T-cell (primary cell): ENCODE data around the gene UNC5A. TPM values are rescaled to one million over a fixed set of nuclear protein-coding genes. Genes with fewer than 3 reads are reported as not detected.

ENCODE experiments used
- ATAC-seq, 4 experiments: fragments of 200-7000 bp in 3 of 4; fragments of 150-1000 bp in 1 of 4; cut with Tn5 transposase; replicated peaks in 1 of 4; 1 replicate in 3 of 4; 2 replicates in 1 of 4; pipeline ENCODE4 v1.10.0; 2021; ENCODE audit warnings: moderate library complexity in 3 of 4, mild to moderate bottlenecking in 2 of 4, moderate number of reproducible peaks in 1 of 4
- CTCF ChIA-PET, 2 donors: fragments of 300-600 bp; sonication (Branson Sonifier 250); formaldehyde crosslinking; loops; one replicate each; lab custom pipeline; 2022; ENCODE audit warnings: antibody characterized with exemption in 2 of 2; lab: Charles Lee
- POLR2A ChIA-PET, 2 donors: fragments of 300-600 bp; sonication (Branson Sonifier 250); formaldehyde crosslinking; loops; one replicate each; lab custom pipeline; 2022; ENCODE audit warnings: antibody characterized with exemption in 2 of 2; lab: Charles Lee
- DNase-seq, 35 experiments: peaks; one replicate each; pipeline versions ENCODE4 v3.0.0 to v3.0.0-alpha.2; 2013 to 2023
- H3K27ac ChIP-seq: one replicate; pipeline ENCODE4 v1.5.1; 2013; ENCODE audit warnings: low read length
- H3K27me3 ChIP-seq, 2 experiments: replicated peaks in 1 of 2; 1 replicate in 1 of 2; 2 replicates in 1 of 2; pipeline versions ENCODE4 v1.6.1 to v1.7.0; 2013; ENCODE audit warnings: low read length in 1 of 2, mixed read lengths in 1 of 2; ENCODE audit not compliant: control insufficient read depth in 2 of 2, insufficient read depth in 2 of 2; ENCODE audit errors: extremely low read depth in 1 of 2
- H3K36me3 ChIP-seq, 2 donors: 1 replicate in 1 of 2; 2 replicates in 1 of 2; pipeline versions ENCODE4 v1.6.1 to v1.7.0; 2013; ENCODE audit warnings: low read length in 1 of 2; ENCODE audit not compliant: control insufficient read depth in 2 of 2, insufficient read depth in 1 of 2; ENCODE audit errors: extremely low read depth in 1 of 2
- H3K4me1 ChIP-seq, 2 experiments: 1 replicate in 1 of 2; 2 replicates in 1 of 2; pipeline versions ENCODE4 v1.6.1 to v1.7.0; 2013; ENCODE audit warnings: low read length in 2 of 2, mixed read lengths in 1 of 2; ENCODE audit not compliant: insufficient read depth in 2 of 2, control insufficient read depth in 1 of 2; ENCODE audit errors: extremely low read depth in 1 of 2
- H3K4me3 ChIP-seq, 2 donors: 1 replicate in 1 of 2; 2 replicates in 1 of 2; pipeline versions ENCODE4 v1.5.1 to v1.7.0; 2013; ENCODE audit warnings: mild to moderate bottlenecking in 2 of 2, low read length in 1 of 2, moderate library complexity in 1 of 2; ENCODE audit not compliant: control insufficient read depth in 1 of 2; ENCODE audit errors: extremely low read depth in 1 of 2
- H3K9me3 ChIP-seq: 2 replicates; pipeline ENCODE4 v1.7.0; 2013
- H3K27ac Mint-ChIP-seq, 2 donors: one replicate each; pipeline ENCODE4 v1.8.0; 2020 to 2021; ENCODE audit warnings: mild to moderate bottlenecking in 2 of 2, mixed read lengths in 2 of 2
- H3K27me3 Mint-ChIP-seq, 2 donors: one replicate each; pipeline ENCODE4 v1.8.0; 2021 to 2022; ENCODE audit warnings: mixed read lengths in 2 of 2
- H3K36me3 Mint-ChIP-seq: one replicate; pipeline ENCODE4 v1.8.0; 2021; ENCODE audit warnings: mixed read lengths
- H3K4me1 Mint-ChIP-seq, 3 donors: one replicate each; pipeline ENCODE4 v1.8.0; 2020 to 2022; ENCODE audit warnings: mixed read lengths in 3 of 3, mild to moderate bottlenecking in 1 of 3
- H3K4me3 Mint-ChIP-seq, 3 donors: one replicate each; pipeline ENCODE4 v1.8.0; 2020 to 2022; ENCODE audit warnings: mild to moderate bottlenecking in 3 of 3, mixed read lengths in 3 of 3, moderate library complexity in 3 of 3
- H3K9me3 Mint-ChIP-seq, 3 donors: one replicate each; pipeline ENCODE4 v1.8.0; 2020 to 2022; ENCODE audit warnings: mixed read lengths in 3 of 3
- WGBS: methylation state at CpG from one replicate; pipeline ENCODE4 v1.1.5; 2013; ENCODE audit warnings: missing lambda C conversion rate; ENCODE audit not compliant: insufficient coverage; 5-methylcytosine and 5-hydroxymethylcytosine counted together
- total RNA-seq, 35 experiments: library from RNA in 6 of 35; stranded (reverse) in 6 of 35; fragments of 120-200 nt in 1 of 35; gene quantifications; one replicate each; pipeline versions ENCODE4 v1.2.1 to v1.2.4 and lab custom pipeline; 2013 to 2026

UNC5A gene
- total RNA-seq, 5 donors from 2014 or later (not counting 1 experiment from before 2014, with no cell fraction given), result not detected

DNA sequence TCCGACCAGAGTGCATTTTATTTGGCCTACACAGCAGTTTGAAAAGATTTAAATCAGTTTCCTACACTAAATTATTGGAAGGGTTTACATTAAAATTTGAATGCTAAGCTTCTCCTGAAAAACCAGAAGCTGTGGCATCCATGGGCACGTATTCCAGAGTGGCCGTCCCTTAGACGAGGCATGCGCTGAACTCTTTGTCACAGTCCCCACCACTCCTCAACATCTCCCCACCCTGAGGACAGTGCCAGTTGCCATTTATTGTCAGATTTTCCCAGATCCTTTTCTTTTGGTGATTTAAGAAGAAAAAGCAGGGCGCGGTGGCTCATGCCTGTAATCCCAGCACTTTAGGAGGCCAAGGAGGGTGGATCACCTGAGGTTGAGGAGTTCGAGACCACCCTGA, 39.9 kb upstream of the UNC5A start:
- Mint-ChIP-seq H3K4me1 (no peaks in the 10 kb centered on the region), H3K27me3 (peaks cover 13 to 59% of the 10 kb centered on the region in 2 donors), H3K36me3 (no peaks in the 10 kb centered on the region), H3K27ac (no peak overlapping the region), H3K9me3 (peaks cover 6 to 7% (median 6%) of the 10 kb centered on the region in 3 donors), H3K4me3 (no peak overlapping the region)
- no CpG with 5 or more reads among the region's 8 CpGs for WGBS
- ATAC-seq (no peak), DNase-seq (peak in 1 of 35 experiments; percentile 13)
- CTCF ChIA-PET, result no interaction called here
- H3K9me3 ChIP-seq, result no peaks in the 10 kb centered on the region
- no peaks in the 10 kb centered on the region for H3K36me3 ChIP-seq
- no peaks in the 10 kb centered on the region for H3K4me1 ChIP-seq
- POLR2A ChIA-PET, result no interaction called here
- H3K27me3 ChIP-seq, result peaks cover 8 to 48% of the 10 kb centered on the region in 2 experiments
- H3K27ac ChIP-seq, result no peak overlapping the region
- no peak overlapping the region for H3K4me3 ChIP-seq

GRCh38 chr5:176771102-176771845, 39.1 kb upstream of the UNC5A start:
- CTCF ChIA-PET, result no interaction called here
- H3K27me3 ChIP-seq, result peaks cover 8 to 53% of the 10 kb centered on the region in 2 experiments
- 82% methylated on average over 6 of the region's 8 CpGs for WGBS
- H3K4me3 ChIP-seq, result no peak overlapping the region
- Mint-ChIP-seq H3K4me3 (no peak overlapping the region), H3K4me1 (no peaks in the 10 kb centered on the region), H3K27ac (no peak overlapping the region), H3K36me3 (no peaks in the 10 kb centered on the region), H3K9me3 (no peaks in the 10 kb centered on the region), H3K27me3 (peaks cover 12 to 58% of the 10 kb centered on the region in 2 donors)
- ATAC-seq, result no peak
- no peaks in the 10 kb centered on the region for H3K9me3 ChIP-seq
- H3K36me3 ChIP-seq, result no peaks in the 10 kb centered on the region
- H3K27ac ChIP-seq, result no peak overlapping the region
- POLR2A ChIA-PET, result no interaction called here
- peak in 1 of 35 experiments; percentile 8 for DNase-seq
- H3K4me1 ChIP-seq, result no peaks in the 10 kb centered on the region

- Mint-ChIP-seq H3K4me3 (no peak overlapping the region), H3K27me3 (peaks cover 21 to 63% of the 10 kb centered on the region in 2 donors), H3K4me1 (no peaks in the 10 kb centered on the region), H3K36me3 (no peaks in the 10 kb centered on the region), H3K9me3 (no peaks in the 10 kb centered on the region), H3K27ac (no peak overlapping the region)
- Histone ChIP-seq H3K27ac (no peak overlapping the region), H3K4me1 (no peaks in the 10 kb centered on the region), H3K36me3 (no peaks in the 10 kb centered on the region), H3K4me3 (no peak overlapping the region), H3K9me3 (no peaks in the 10 kb centered on the region), H3K27me3 (peaks cover 8 to 55% of the 10 kb centered on the region in 2 experiments)
- ChIA-PET POLR2A (no interaction called here), CTCF (interaction anchor here in 1 of 2 donors (0.6 kb wide), 1 partner anchor 1935 kb away, joined by 3 read pairs; no protein-coding TSS in a partner anchor)
- ATAC-seq (no peak), DNase-seq (peak in 1 of 35 experiments; percentile 1)
- 72% methylated on average over 8 of the region's 13 CpGs for WGBS
Measured at GRCh38 chr5:176772271-176773210, 37.8 kb upstream of the UNC5A start.

DNA sequence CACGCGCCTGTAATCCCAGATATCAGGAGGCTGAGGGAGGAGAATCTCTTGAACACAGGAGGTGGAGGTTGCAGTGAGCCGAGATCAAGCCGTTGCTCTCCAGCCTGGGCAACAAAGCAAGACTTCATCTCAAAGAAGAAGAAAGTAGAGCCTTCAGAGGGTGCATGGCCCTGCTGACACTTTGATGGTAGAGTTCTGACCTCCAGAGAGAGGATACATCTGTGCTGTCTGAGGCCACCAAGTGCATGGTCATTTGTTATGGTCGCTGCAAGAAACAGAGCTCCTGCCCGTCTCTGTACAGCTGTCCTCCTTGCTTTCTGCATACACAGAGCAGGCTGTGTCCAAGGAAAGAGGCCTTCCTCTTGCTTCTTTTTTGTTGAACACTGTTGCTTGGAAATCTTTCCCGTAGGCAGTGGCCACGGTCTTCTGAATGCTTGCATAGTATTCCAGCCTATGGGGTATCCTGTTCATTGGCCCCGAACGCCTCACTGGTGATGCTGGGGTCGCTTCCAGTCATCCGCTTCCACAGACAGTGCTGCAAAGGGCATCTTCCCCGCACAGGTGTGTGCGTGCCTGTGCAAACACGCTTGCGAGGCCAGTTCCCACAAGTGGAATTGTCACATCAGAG, 36.8 kb upstream of the UNC5A start:
- Mint-ChIP-seq H3K9me3 (no peaks in the 10 kb centered on the region), H3K27me3 (peaks cover 23 to 56% of the 10 kb centered on the region in 2 donors), H3K4me1 (no peaks in the 10 kb centered on the region), H3K36me3 (no peaks in the 10 kb centered on the region), H3K4me3 (no peak overlapping the region), H3K27ac (no peak overlapping the region)
- H3K4me1 ChIP-seq, result no peaks in the 10 kb centered on the region
- H3K36me3 ChIP-seq, result no peaks in the 10 kb centered on the region
- 87% methylated on average over 12 of the region's 16 CpGs for WGBS
- H3K4me3 ChIP-seq, result no peak overlapping the region
- ChIA-PET CTCF (interaction anchor here in 1 of 2 donors (0.6 kb wide), 1 partner anchor 127 kb away, joined by 3 read pairs; no protein-coding TSS in a partner anchor), POLR2A (no interaction called here)
- ATAC-seq, result no peak
- peaks cover 6 to 49% of the 10 kb centered on the region in 2 experiments for H3K27me3 ChIP-seq
- no peaks in the 10 kb centered on the region for H3K9me3 ChIP-seq
- peak in 1 of 35 experiments; percentile 13 for DNase-seq
- no peak overlapping the region for H3K27ac ChIP-seq

DNA sequence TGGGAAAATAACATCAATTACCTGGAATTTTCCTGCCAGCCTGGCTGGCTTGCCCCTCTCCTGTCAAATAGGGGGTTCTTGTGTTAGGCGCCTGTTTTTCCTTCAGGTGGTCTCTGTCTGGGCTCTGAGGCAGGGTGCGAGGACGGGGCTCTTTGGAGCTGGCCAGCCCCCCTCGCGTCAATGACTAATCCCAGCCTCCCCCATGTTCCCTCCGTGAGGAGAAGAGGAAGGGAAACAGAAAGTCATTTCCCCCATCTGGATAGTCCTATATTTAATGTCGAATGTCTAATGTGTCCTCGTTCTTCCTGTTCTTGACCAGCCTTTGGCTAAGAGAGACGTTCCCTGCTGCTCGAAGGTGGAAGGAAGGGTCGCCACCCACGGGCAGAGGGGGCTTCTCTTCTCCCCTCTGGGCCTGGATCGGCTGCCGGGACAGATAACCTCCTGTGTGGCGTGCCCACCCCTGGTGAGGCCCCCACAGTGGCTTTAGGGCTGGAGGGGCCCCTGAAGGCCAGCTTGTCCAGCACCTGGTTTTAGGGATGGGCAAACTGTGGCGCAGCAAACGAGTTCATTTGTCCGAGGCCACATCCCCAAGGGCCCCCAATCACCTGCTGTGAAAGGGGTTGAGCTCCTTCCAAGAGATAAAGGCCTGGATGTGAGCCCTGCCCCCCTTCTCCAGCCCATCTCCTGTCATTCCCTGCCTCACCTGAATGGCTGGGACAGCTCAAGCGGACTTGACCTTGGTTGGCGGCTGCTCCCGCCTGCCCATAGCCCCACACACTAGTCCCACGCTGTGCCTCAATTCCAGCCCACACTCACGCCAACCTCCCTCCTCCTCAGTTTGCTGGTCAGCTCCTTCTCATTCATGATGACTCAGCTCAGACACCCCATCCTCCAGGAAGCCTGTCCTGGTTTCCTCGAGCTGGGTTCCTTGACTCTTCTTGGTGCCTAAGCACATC, 35.9 kb upstream of the UNC5A start:
- no peaks in the 10 kb centered on the region for H3K9me3 Mint-ChIP-seq
- ChIA-PET CTCF (no interaction called here), POLR2A (no interaction called here)
- Histone ChIP-seq H3K27me3 (peaks cover 6 to 46% of the 10 kb centered on the region in 2 experiments), H3K27ac (no peak overlapping the region), H3K9me3 (no peaks in the 10 kb centered on the region), H3K4me3 (no peak overlapping the region), H3K4me1 (no peaks in the 10 kb centered on the region), H3K36me3 (no peaks in the 10 kb centered on the region)
- ATAC-seq (no peak), DNase-seq (peak in 1 of 35 experiments; percentile 14)
- H3K4me3 Mint-ChIP-seq, result no peak overlapping the region
- H3K36me3 Mint-ChIP-seq, result no peaks in the 10 kb centered on the region
- no peak overlapping the region for H3K27ac Mint-ChIP-seq
- WGBS, result 42% methylated on average over 15 of the region's 24 CpGs
- peaks cover 22 to 54% of the 10 kb centered on the region in 2 donors for H3K27me3 Mint-ChIP-seq
- H3K4me1 Mint-ChIP-seq, result no peaks in the 10 kb centered on the region
